ENCODE results near the gene JCHAIN. TPM values are rescaled to one million over a fixed set of nuclear protein-coding genes. Genes with fewer than 3 reads are reported as not detected.

The JCHAIN gene
- total RNA-seq = 0.16 to 0.47 TPM (median 0.18 TPM) in 3 replicates

- H3K4me1 Mint-ChIP-seq = peaks cover 6% of the 10 kb centered on the region
- no peak for DNase-seq (ENCODE audit: low spot score in 2 of 2, unreplicated experiment in 2 of 2)
- H3K27ac Mint-ChIP-seq = peak within 1 kb of the TSS; percentile 81
- no peak for TF ChIP-seq CTCF (IDR thresholded peaks at IDR 0.05; ENCODE audit: unreplicated experiment)
- H3K4me3 Mint-ChIP-seq = no peak within 1 kb of the TSS
- peaks cover 16% of the 10 kb centered on the region for H3K27me3 Mint-ChIP-seq (ENCODE audit: low read depth)
- no peaks in the 10 kb centered on the region for H3K9me3 Mint-ChIP-seq
- H3K36me3 Mint-ChIP-seq = no peaks in the 10 kb centered on the region
These were observed at the start of gene JCHAIN for GRCh38 chr4:70666369-70666768. JCHAIN (minus strand) TSS chr4:70666508; CDS start chr4:70666490, 18 bp downstream.

- no peaks in the 10 kb centered on the region for H3K36me3 Mint-ChIP-seq
- no peak overlapping the region for H3K4me3 Mint-ChIP-seq
- H3K27ac Mint-ChIP-seq = no peak overlapping the region
- no peak for TF ChIP-seq CTCF (IDR thresholded peaks at IDR 0.05; ENCODE audit: unreplicated experiment)
- no peak for DNase-seq (ENCODE audit: low spot score in 2 of 2, unreplicated experiment in 2 of 2)
- no peaks in the 10 kb centered on the region for H3K27me3 Mint-ChIP-seq (ENCODE audit: low read depth)
- H3K9me3 Mint-ChIP-seq = no peaks in the 10 kb centered on the region
- H3K4me1 Mint-ChIP-seq = peaks cover 13% of the 10 kb centered on the region
These were observed 48.8 kb upstream of the JCHAIN start for GRCh38 chr4:70715097-70715496.

GRCh38 chr4:70714079-70714887, 48.0 kb upstream of the JCHAIN start:
- no peaks in the 10 kb centered on the region for H3K36me3 Mint-ChIP-seq
- H3K4me1 Mint-ChIP-seq = peaks cover 12% of the 10 kb centered on the region
- no peak for TF ChIP-seq CTCF (IDR thresholded peaks at IDR 0.05; ENCODE audit: unreplicated experiment)

GRCh38 chr4:70713453-70714078, 47.3 kb upstream of the JCHAIN start:
- H3K27ac Mint-ChIP-seq = no peak overlapping the region
- H3K36me3 Mint-ChIP-seq = no peaks in the 10 kb centered on the region
- TF ChIP-seq CTCF (IDR thresholded peaks at IDR 0.05; ENCODE audit: unreplicated experiment) = no peak
- no peaks in the 10 kb centered on the region for H3K27me3 Mint-ChIP-seq (ENCODE audit: low read depth)
- peaks cover 8% of the 10 kb centered on the region for H3K4me1 Mint-ChIP-seq
- no peaks in the 10 kb centered on the region for H3K9me3 Mint-ChIP-seq
- H3K4me3 Mint-ChIP-seq = no peak overlapping the region
- DNase-seq (ENCODE audit: low spot score in 2 of 2, unreplicated experiment in 2 of 2) = no peak

More at GRCh38 chr4:70714079-70714887, 48.0 kb upstream of the JCHAIN start:
- H3K27me3 Mint-ChIP-seq (ENCODE audit: low read depth) = no peaks in the 10 kb centered on the region
- DNase-seq (ENCODE audit: low spot score in 2 of 2, unreplicated experiment in 2 of 2) = no peak
- no peak overlapping the region for H3K4me3 Mint-ChIP-seq
- no peaks in the 10 kb centered on the region for H3K9me3 Mint-ChIP-seq
- no peak overlapping the region for H3K27ac Mint-ChIP-seq

- no peak for DNase-seq (ENCODE audit: low spot score in 2 of 2, unreplicated experiment in 2 of 2)
- peaks cover 8% of the 10 kb centered on the region for H3K4me1 Mint-ChIP-seq
- H3K4me3 Mint-ChIP-seq = no peak overlapping the region
- TF ChIP-seq CTCF (IDR thresholded peaks at IDR 0.05; ENCODE audit: unreplicated experiment) = no peak
- H3K9me3 Mint-ChIP-seq = no peaks in the 10 kb centered on the region
- H3K27me3 Mint-ChIP-seq (ENCODE audit: low read depth) = no peaks in the 10 kb centered on the region
- H3K27ac Mint-ChIP-seq = no peak overlapping the region
- H3K36me3 Mint-ChIP-seq = no peaks in the 10 kb centered on the region
These were observed 46.5 kb upstream of the JCHAIN start for GRCh38 chr4:70712604-70713452.

Data from mesothelial cell of epicardium (in vitro differentiated cells).